GM12878 (cell line): ENCODE results near the gene IFITM2. TPM values are rescaled to one million over a fixed set of nuclear protein-coding genes. Genes with fewer than 3 reads are reported as not detected.

Experiments
- CBX3 ChIP-seq: fragments of 200-600 bp; sonication (generic); IDR thresholded peaks from 2 replicates; pipeline ENCODE4 v1.6.1; 2016; ENCODE audit warnings: low read depth, borderline replicate concordance
- CEBPB ChIP-seq, 2 experiments: fragments of 150-350 bp in 1 of 2; IDR thresholded peaks; 2 replicates each; pipeline ENCODE4 v1.6.1; 2012 to 2014; ENCODE audit warnings: low read depth in 2 of 2, low read length in 2 of 2, borderline replicate concordance in 1 of 2, inconsistent platforms in 1 of 2
- DPF2 ChIP-seq: fragments of 450-650 bp; IDR thresholded peaks from 2 replicates; pipeline ENCODE4 v1.6.1; 2017; ENCODE audit warnings: mild to moderate bottlenecking
- FOS ChIP-seq: IDR thresholded peaks from 3 replicates; pipeline ENCODE4 v1.6.1; 2011; ENCODE audit warnings: borderline replicate concordance; ENCODE audit not compliant: insufficient read length; ENCODE audit errors: extremely low read depth
- IKZF1 ChIP-seq: fragments of 450-650 bp; conservative IDR thresholded peaks from 2 replicates; pipeline ENCODE4 v1.6.1; 2017; ENCODE audit warnings: antibody characterized with exemption, mild to moderate bottlenecking
- MEF2B ChIP-seq: fragments of 450-650 bp; IDR thresholded peaks from 2 replicates; pipeline ENCODE4 v1.6.1; 2018; ENCODE audit warnings: mild to moderate bottlenecking, moderate library complexity; ENCODE audit not compliant: partially characterized antibody, poor library complexity, severe bottlenecking
- MXI1 ChIP-seq: fragments of 150-350 bp; IDR thresholded peaks from 2 replicates; pipeline ENCODE4 v1.6.1; 2011; ENCODE audit warnings: low read depth, mild to moderate bottlenecking, inconsistent platforms, low read length, improper control_type of control experiment
- NBN ChIP-seq: fragments of 450-650 bp; IDR thresholded peaks from 2 replicates; pipeline ENCODE4 v1.6.1; 2016
- POLR2AphosphoS2 ChIP-seq: IDR thresholded peaks from 2 replicates; pipeline ENCODE4 v1.6.1; 2011; ENCODE audit warnings: low read depth, mild to moderate bottlenecking, low read length, improper control_type of control experiment, moderate library complexity
- POU2F2 ChIP-seq: IDR thresholded peaks from 3 replicates; pipeline ENCODE4 v1.6.1; 2011; ENCODE audit warnings: low read depth, mild to moderate bottlenecking, low read length, borderline replicate concordance
- RAD51 ChIP-seq: fragments of 450-650 bp; IDR thresholded peaks from 2 replicates; pipeline ENCODE4 v1.6.1; 2016; ENCODE audit warnings: moderate library complexity, mild to moderate bottlenecking, inconsistent platforms
- RCOR1 ChIP-seq: conservative IDR thresholded peaks from 2 replicates; pipeline ENCODE4 v1.6.1; 2012; ENCODE audit warnings: low read depth, low read length, improper control_type of control experiment
- SKIL ChIP-seq: fragments of 450-650 bp; IDR thresholded peaks from 2 replicates; pipeline ENCODE4 v1.6.1; 2017; ENCODE audit warnings: mild to moderate bottlenecking, low read depth, inconsistent platforms; ENCODE audit not compliant: poor library complexity, severe bottlenecking
- SMAD1 ChIP-seq: fragments of 450-650 bp; IDR thresholded peaks from 2 replicates; pipeline ENCODE4 v1.6.1; 2018; ENCODE audit warnings: mild to moderate bottlenecking, low read depth; ENCODE audit not compliant: partially characterized antibody
- SREBF2 ChIP-seq: IDR thresholded peaks from 2 replicates; pipeline ENCODE4 v1.6.1; 2012; ENCODE audit warnings: mild to moderate bottlenecking, low read length
- STAT1 ChIP-seq: fragments of 450-650 bp; conservative IDR thresholded peaks from 2 replicates; pipeline ENCODE4 v1.6.1; 2014; ENCODE audit warnings: antibody characterized with exemption, mild to moderate bottlenecking
- SUPT20H ChIP-seq: IDR thresholded peaks from 2 replicates; pipeline ENCODE4 v1.6.1; 2011; ENCODE audit warnings: low read depth, mild to moderate bottlenecking, low read length, moderate library complexity, borderline replicate concordance; ENCODE audit not compliant: control insufficient read depth
- TARDBP ChIP-seq: IDR thresholded peaks from 2 replicates; pipeline ENCODE4 v1.6.1; 2016; ENCODE audit warnings: borderline replicate concordance
- TCF12 ChIP-seq: IDR thresholded peaks from 2 replicates; pipeline ENCODE4 v1.6.1; 2011; ENCODE audit warnings: low read depth, mild to moderate bottlenecking, low read length
- YY1 ChIP-seq: IDR thresholded peaks from 2 replicates; pipeline ENCODE4 v1.6.1; 2011; ENCODE audit warnings: low read depth, mild to moderate bottlenecking, low read length
- ZNF274 ChIP-seq: IDR thresholded peaks from one replicate; pipeline ENCODE4 v1.8.0; 2011; ENCODE audit not compliant: insufficient read length, insufficient read depth
- polyA plus RNA-seq, 11 experiments: library from polyadenylated mRNA; depleted of rRNA in 4 of 11; unstranded in 6 of 11; stranded (reverse) in 5 of 11; fragments of >200 nt; fragmentation: Nextera tagmentation in 4 of 11; fragmentation: Illumina TruSeq in 1 of 11; extraction: Ambion mirVana in 4 of 11; extraction: Trizol in 1 of 11; gene quantifications; 1 replicate in 1 of 11; 2 replicates in 10 of 11; pipeline versions ENCODE4 v1.2.1 to v1.2.3, GENCODE V29; 2011 to 2016; ENCODE audit warnings: inconsistent platforms in 2 of 11, missing spikeins in 2 of 11, low read depth in 1 of 11
- total RNA-seq, 4 experiments: library from RNA; depleted of rRNA in 3 of 4; stranded (reverse); fragments of >200 nt in 3 of 4; fragmentation: Illumina TruSeq in 1 of 4; extraction: Trizol in 1 of 4; gene quantifications; 2 replicates each; pipeline versions ENCODE4 v1.2.1 to v1.2.3, GENCODE V29; 2013 to 2021
- TF ChIP-seq, protein P1 (sequence below): IDR thresholded peaks from 2 replicates; pipeline ENCODE4 v1.6.1; 2012; ENCODE audit warnings: low read depth, low read length, improper control_type of control experiment
- TF ChIP-seq, protein P2 (sequence below): IDR thresholded peaks from 2 replicates; pipeline ENCODE4 v1.6.1; 2011; ENCODE audit warnings: low read depth, mild to moderate bottlenecking, low read length, moderate library complexity, borderline replicate concordance; ENCODE audit errors: extremely low read depth
- TF ChIP-seq, protein P3 (sequence below): IDR thresholded peaks from 2 replicates; pipeline ENCODE4 v1.6.1; 2012; ENCODE audit warnings: low read depth, low read length, improper control_type of control experiment
- TF ChIP-seq, protein P4 (sequence below): fragments of 450-650 bp; conservative IDR thresholded peaks from 2 replicates; pipeline ENCODE4 v1.6.1; 2017; ENCODE audit warnings: mild to moderate bottlenecking, moderate library complexity

IFITM2 gene
- total and polyA plus RNA-seq, 10 of the 15 experiments (the other 5 are each of a cell fraction or from before 2014, with no cell fraction given) = 116 to 3,672 (median 724) TPM

- TF ChIP-seq, protein P1, sequence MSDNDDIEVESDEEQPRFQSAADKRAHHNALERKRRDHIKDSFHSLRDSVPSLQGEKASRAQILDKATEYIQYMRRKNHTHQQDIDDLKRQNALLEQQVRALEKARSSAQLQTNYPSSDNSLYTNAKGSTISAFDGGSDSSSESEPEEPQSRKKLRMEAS = peak; percentile 17; the same call in 1 of the 2 replicates
- TF ChIP-seq SKIL (peak; percentile 96), CEBPB (IDR thresholded peaks at IDR 0.05; ENCODE audit: borderline replicate concordance in 1 of 2, low read depth in 2 of 2, low read length in 2 of 2) (peak; percentile 85 to 96; a peak in 3 of 4 replicates), MEF2B (peak; percentile 81), DPF2 (peak; percentile 99), MXI1 (no peak), IKZF1 (peak; percentile 89), TCF12 (peak; percentile 94), SREBF2 (no peak), STAT1 (no peak), FOS (no peak), POU2F2 (peak; percentile 76; the same call in 2 of the 3 replicates), YY1 (peak; percentile 25; the same call in 1 of the 2 replicates), RAD51 (peak; percentile 98), ZNF274 (no peak), SMAD1 (peak; percentile 63), TARDBP (no peak), CBX3 (no peak), SUPT20H (no peak), NBN (peak; percentile 91), POLR2AphosphoS2 (peak; percentile 42; the same call in 1 of the 2 replicates), RCOR1 (0 out of 2 replicates have a peak, but pooled peaks have one; percentile 82)
- TF ChIP-seq, protein P2, sequence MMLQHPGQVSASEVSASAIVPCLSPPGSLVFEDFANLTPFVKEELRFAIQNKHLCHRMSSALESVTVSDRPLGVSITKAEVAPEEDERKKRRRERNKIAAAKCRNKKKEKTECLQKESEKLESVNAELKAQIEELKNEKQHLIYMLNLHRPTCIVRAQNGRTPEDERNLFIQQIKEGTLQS = peak; percentile 53; the same call in 1 of the 2 replicates
- TF ChIP-seq, protein P3, sequence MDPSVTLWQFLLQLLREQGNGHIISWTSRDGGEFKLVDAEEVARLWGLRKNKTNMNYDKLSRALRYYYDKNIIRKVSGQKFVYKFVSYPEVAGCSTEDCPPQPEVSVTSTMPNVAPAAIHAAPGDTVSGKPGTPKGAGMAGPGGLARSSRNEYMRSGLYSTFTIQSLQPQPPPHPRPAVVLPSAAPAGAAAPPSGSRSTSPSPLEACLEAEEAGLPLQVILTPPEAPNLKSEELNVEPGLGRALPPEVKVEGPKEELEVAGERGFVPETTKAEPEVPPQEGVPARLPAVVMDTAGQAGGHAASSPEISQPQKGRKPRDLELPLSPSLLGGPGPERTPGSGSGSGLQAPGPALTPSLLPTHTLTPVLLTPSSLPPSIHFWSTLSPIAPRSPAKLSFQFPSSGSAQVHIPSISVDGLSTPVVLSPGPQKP = no peak
- TF ChIP-seq, protein P4, sequence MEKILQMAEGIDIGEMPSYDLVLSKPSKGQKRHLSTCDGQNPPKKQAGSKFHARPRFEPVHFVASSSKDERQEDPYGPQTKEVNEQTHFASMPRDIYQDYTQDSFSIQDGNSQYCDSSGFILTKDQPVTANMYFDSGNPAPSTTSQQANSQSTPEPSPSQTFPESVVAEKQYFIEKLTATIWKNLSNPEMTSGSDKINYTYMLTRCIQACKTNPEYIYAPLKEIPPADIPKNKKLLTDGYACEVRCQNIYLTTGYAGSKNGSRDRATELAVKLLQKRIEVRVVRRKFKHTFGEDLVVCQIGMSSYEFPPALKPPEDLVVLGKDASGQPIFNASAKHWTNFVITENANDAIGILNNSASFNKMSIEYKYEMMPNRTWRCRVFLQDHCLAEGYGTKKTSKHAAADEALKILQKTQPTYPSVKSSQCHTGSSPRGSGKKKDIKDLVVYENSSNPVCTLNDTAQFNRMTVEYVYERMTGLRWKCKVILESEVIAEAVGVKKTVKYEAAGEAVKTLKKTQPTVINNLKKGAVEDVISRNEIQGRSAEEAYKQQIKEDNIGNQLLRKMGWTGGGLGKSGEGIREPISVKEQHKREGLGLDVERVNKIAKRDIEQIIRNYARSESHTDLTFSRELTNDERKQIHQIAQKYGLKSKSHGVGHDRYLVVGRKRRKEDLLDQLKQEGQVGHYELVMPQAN = peak; percentile 16; the same call in 1 of the 2 replicates
Measured at GRCh38 chr11:269146-269890, 38.3 kb upstream of the IFITM2 start (continued).
